ENCODE measurements around the gene SARS1.
"Not testable (repeated sequence)": the region's sequence is repeated elsewhere in the genome, so short reads cannot be mapped to it uniquely, and the experiment has no call there.

GRCh38 chr1:109176349-109176748 is 37.4 kb upstream of the SARS1 start:
- not testable (repeated sequence) for TF ChIP-seq EZH2 (IDR thresholded peaks at IDR 0.05); POLR2AphosphoS5 (IDR thresholded peaks at IDR 0.05; ENCODE audit: borderline replicate concordance, low read depth, low read length)
